Lower lobe of right lung (tissue), 2 donors: Measurements from ENCODE around the gene EYA4. TPM values are rescaled to one million over a fixed set of nuclear protein-coding genes. Genes with fewer than 3 reads are reported as not detected.

Experiments used
- ATAC-seq, 2 donors: fragments of 200-7000 bp; cut with Tn5 transposase; one replicate each; pipeline ENCODE4 v1.9.1; 2020 to 2022; ENCODE audit warnings: mild to moderate bottlenecking in 2 of 2, moderate library complexity in 2 of 2
- DNase-seq: peaks from one replicate; pipeline ENCODE4 v3.0.0-alpha.2; 2020
- H3K27ac ChIP-seq: fragments of 200-600 bp; one replicate; pipeline ENCODE4 v1.8.0; 2022
- H3K27me3 ChIP-seq: fragments of 200-600 bp; one replicate; pipeline ENCODE4 v1.8.0; 2022; ENCODE audit warnings: low read depth
- H3K36me3 ChIP-seq: fragments of 200-600 bp; one replicate; pipeline ENCODE4 v1.8.0; 2022; ENCODE audit warnings: mild to moderate bottlenecking
- H3K4me1 ChIP-seq: fragments of 200-600 bp; one replicate; pipeline ENCODE4 v1.8.0; 2022
- H3K4me3 ChIP-seq: fragments of 200-600 bp; one replicate; pipeline ENCODE4 v1.8.0; 2022; ENCODE audit warnings: mild to moderate bottlenecking
- H3K9me3 ChIP-seq: fragments of 200-600 bp; one replicate; pipeline ENCODE4 v1.8.0; 2022
- intact Hi-C: fragments of 100-400 bp; cut with DNase I; formaldehyde crosslinking; loops from one replicate; pipeline ENCODE4 v1.11.0; 2022
- total RNA-seq: library from RNA; stranded (reverse); fragmentation: NEBNext Ultra II Directional; extraction: Animal tissue kit (Norgen Biotek cat#: 25700); gene quantifications from one replicate; pipeline ENCODE4 v1.2.1, GENCODE V29; 2021
- TF ChIP-seq, protein P1 (sequence below): fragments of 200-600 bp; IDR thresholded peaks from one replicate; pipeline ENCODE4 v1.8.0; 2022; ENCODE audit warnings: antibody characterized with exemption, mild to moderate bottlenecking
- donor health status: DM: no; HTN: yes; CAD: no; lungs with severe emphysema.

Gene EYA4
- total RNA-seq, 1 donor from 2014 or later: 2.6 TPM

DNA sequence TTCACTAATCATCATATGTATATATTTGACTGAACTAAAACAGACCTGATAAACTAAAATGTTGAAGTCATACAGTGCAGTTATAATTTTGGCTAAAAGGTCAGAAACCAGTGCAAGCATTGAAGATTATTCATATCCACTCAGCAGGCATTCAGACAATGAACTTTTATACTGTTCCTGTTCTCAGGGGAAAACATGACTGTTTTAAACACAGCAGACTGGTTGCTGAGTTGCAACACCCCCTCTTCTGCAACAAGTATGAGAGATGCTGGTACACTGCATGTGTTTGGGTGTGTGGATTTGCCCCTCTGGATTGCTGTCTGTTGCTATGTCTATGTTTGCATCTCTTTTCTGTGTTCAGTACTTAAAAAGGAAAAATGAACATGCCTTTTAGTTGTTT lies 206.8 kb downstream of the EYA4 start:
- no peak for DNase-seq
- Histone ChIP-seq H3K27me3 (no peaks in the 10 kb centered on the region), H3K4me1 (no peaks in the 10 kb centered on the region), H3K27ac (no peak overlapping the region), H3K4me3 (no peak overlapping the region), H3K36me3 (no peaks in the 10 kb centered on the region), H3K9me3 (no peaks in the 10 kb centered on the region)
- TF ChIP-seq, protein P1, sequence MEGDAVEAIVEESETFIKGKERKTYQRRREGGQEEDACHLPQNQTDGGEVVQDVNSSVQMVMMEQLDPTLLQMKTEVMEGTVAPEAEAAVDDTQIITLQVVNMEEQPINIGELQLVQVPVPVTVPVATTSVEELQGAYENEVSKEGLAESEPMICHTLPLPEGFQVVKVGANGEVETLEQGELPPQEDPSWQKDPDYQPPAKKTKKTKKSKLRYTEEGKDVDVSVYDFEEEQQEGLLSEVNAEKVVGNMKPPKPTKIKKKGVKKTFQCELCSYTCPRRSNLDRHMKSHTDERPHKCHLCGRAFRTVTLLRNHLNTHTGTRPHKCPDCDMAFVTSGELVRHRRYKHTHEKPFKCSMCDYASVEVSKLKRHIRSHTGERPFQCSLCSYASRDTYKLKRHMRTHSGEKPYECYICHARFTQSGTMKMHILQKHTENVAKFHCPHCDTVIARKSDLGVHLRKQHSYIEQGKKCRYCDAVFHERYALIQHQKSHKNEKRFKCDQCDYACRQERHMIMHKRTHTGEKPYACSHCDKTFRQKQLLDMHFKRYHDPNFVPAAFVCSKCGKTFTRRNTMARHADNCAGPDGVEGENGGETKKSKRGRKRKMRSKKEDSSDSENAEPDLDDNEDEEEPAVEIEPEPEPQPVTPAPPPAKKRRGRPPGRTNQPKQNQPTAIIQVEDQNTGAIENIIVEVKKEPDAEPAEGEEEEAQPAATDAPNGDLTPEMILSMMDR: no peak
- no peak for ATAC-seq
- intact Hi-C loops: no loop called here

DNA sequence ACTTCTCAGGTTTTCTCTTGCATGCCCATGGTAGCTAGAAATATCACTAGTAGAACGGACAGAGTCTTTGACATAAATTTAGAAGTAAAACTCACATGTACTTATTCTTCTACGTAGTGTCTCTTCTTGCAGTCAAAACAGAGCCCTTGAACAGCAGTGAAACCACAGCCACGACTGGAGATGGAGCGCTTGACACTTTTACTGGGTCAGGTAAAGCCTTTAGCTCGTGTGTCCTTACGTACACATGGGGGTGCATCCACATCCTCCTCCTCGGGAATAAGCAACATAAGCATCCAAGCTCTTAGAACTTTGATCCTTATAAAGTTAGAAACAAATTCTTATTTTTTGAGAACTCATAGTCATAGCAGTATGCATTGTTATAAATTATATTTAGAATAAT lies 215.3 kb downstream of the EYA4 start:
- no peak overlapping the region for H3K27ac ChIP-seq
- no peak overlapping the region for H3K4me3 ChIP-seq
- no peaks in the 10 kb centered on the region for H3K9me3 ChIP-seq
- TF ChIP-seq, protein P1: no peak
- H3K36me3 ChIP-seq: no peaks in the 10 kb centered on the region
- intact Hi-C loops: no loop called here
- no peak for ATAC-seq
- no peaks in the 10 kb centered on the region for H3K27me3 ChIP-seq
- no peaks in the 10 kb centered on the region for H3K4me1 ChIP-seq
- no peak for DNase-seq

DNA sequence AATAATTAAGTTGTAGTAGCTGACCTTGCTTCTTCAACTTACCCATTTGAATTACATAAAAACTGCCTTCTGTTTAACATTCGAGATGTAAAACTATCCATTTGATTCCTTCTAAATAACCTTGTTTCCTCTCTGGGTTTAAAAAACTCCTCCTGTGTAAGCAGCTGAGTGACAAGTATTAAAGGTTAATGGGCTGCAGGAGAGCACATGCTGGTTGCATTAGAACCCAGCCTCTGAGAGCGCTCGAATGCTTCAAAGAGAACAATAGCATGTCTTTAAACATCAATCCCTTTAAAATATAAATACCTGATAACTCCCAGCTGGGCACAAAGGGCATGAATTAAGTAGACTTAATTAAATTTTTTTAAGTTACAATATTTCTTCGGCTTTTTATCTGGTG lies 215.8 kb downstream of the EYA4 start:
- H3K9me3 ChIP-seq: no peaks in the 10 kb centered on the region
- ATAC-seq: no peak
- TF ChIP-seq, protein P1: no peak
- no peaks in the 10 kb centered on the region for H3K4me1 ChIP-seq
- intact Hi-C loops: no loop called here
- no peaks in the 10 kb centered on the region for H3K27me3 ChIP-seq
- DNase-seq: no peak
- H3K4me3 ChIP-seq: no peak overlapping the region
- H3K36me3 ChIP-seq: no peaks in the 10 kb centered on the region
- H3K27ac ChIP-seq: no peak overlapping the region

DNA sequence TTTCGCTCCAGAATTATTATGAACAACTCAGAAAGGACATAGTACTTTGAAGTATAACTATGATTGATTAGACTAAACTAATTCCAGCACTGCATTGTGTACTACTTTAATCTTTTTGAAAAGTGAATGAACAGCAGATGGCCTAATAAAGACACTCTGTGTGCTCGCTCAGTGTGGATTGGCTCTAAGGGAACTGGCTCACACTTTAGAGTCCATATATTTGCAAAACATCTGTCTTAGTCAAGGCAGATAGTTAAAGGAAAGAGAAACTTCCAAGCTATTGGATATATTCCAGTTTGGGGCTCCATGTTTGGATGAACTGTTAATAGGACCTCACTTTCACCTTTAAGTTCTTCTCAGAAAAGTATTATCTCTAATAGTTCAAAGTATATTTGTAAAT lies 218.9 kb downstream of the EYA4 start:
- H3K27me3 ChIP-seq: no peaks in the 10 kb centered on the region
- H3K36me3 ChIP-seq: no peaks in the 10 kb centered on the region
- DNase-seq (no peak), ATAC-seq (no peak)
- intact Hi-C loops: no loop called here
- no peak overlapping the region for H3K4me3 ChIP-seq
- H3K4me1 ChIP-seq: no peaks in the 10 kb centered on the region
- H3K27ac ChIP-seq: no peak overlapping the region
- no peaks in the 10 kb centered on the region for H3K9me3 ChIP-seq
- TF ChIP-seq, protein P1: no peak

DNA sequence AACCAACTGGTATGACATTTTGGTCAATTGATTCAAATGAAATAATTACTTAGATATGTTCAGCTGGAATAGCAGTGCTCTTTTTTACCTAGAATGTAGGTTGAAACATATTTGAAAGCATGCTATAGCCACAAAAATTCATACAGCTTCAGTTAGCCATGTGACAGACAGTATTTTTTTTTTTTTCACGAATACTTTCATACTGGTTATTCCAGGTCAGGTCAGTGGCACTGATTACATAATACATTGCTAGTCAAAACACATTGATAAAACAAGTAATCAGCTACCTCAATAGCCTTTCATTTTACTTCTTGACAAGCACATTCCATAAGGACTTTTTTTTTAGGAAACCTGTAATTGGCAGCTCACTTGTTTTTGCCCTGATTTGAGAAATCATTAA lies 222.6 kb downstream of the EYA4 start:
- H3K4me1 ChIP-seq: no peaks in the 10 kb centered on the region
- intact Hi-C loops: no loop called here
- no peaks in the 10 kb centered on the region for H3K36me3 ChIP-seq
- no peak overlapping the region for H3K27ac ChIP-seq
- H3K27me3 ChIP-seq: no peaks in the 10 kb centered on the region
- TF ChIP-seq, protein P1: no peak
- no peak overlapping the region for H3K4me3 ChIP-seq
- no peaks in the 10 kb centered on the region for H3K9me3 ChIP-seq
- ATAC-seq: no peak
- no peak for DNase-seq

DNA sequence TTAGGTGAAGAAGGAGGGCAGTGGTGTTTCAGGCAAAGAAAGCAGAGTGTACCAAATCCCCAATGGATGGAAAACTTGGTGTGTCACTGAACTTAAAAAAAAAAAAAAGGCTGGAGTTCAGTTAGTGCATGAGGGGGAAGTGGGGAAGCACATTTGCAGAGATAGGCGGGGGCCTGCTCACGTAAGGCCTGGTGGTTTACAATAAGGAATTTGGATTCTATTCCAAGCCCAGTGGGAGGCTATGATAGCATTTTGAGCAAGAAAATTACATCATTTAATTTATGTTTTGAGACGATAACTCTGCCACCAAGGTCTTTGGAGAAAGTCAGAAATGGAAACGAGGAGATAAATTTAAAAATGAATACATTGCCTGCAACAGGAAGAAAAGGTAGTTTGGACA lies 225.5 kb downstream of the EYA4 start:
- Histone ChIP-seq H3K27me3 (no peaks in the 10 kb centered on the region), H3K36me3 (no peaks in the 10 kb centered on the region), H3K4me3 (no peak overlapping the region), H3K27ac (no peak overlapping the region), H3K4me1 (no peaks in the 10 kb centered on the region), H3K9me3 (no peaks in the 10 kb centered on the region)
- ATAC-seq: no peak
- no peak for DNase-seq
- intact Hi-C loops: no loop called here
- TF ChIP-seq, protein P1: no peak
